Trophoblast cell (in vitro differentiated cells and primary cell): Measurements from ENCODE around the gene TRABD2B.

ENCODE experiments used
- DNase-seq, 2 donors: peaks; one replicate each; pipeline ENCODE4 v3.0.0-alpha.2; 2016
- H2AFZ ChIP-seq: 2 replicates; pipeline ENCODE4 v1.6.1; 2013; ENCODE audit warnings: low read length, moderate library complexity, mild to moderate bottlenecking; ENCODE audit not compliant: insufficient read depth, poor library complexity
- H2AK5ac ChIP-seq: 2 replicates; pipeline ENCODE4 v1.6.1; 2013; ENCODE audit warnings: mild to moderate bottlenecking, low read length
- H2BK120ac ChIP-seq: 2 replicates; pipeline ENCODE4 v1.6.1; 2013; ENCODE audit warnings: low read length, mild to moderate bottlenecking, moderate library complexity; ENCODE audit not compliant: insufficient read depth, poor library complexity
- H2BK12ac ChIP-seq: 2 replicates; pipeline ENCODE4 v1.6.1; 2013; ENCODE audit warnings: mild to moderate bottlenecking, low read length, moderate library complexity
- H2BK5ac ChIP-seq: 2 replicates; pipeline ENCODE4 v1.6.1; 2013; ENCODE audit warnings: low read length, low read depth, moderate library complexity, mild to moderate bottlenecking; ENCODE audit not compliant: poor library complexity
- H3K14ac ChIP-seq: 2 replicates; pipeline ENCODE4 v1.6.1; 2013; ENCODE audit warnings: mild to moderate bottlenecking, low read length
- H3K18ac ChIP-seq: 2 replicates; pipeline ENCODE4 v1.6.1; 2013; ENCODE audit warnings: mild to moderate bottlenecking, low read length
- H3K23ac ChIP-seq: 2 replicates; pipeline ENCODE4 v1.6.1; 2013; ENCODE audit warnings: low read length
- H3K27ac ChIP-seq: 2 replicates; pipeline ENCODE4 v1.5.1; 2013; ENCODE audit warnings: low read depth, mild to moderate bottlenecking, inconsistent platforms, low read length, moderate library complexity
- H3K27me3 ChIP-seq: 2 replicates; pipeline ENCODE4 v1.6.1; 2013; ENCODE audit warnings: inconsistent platforms, mild to moderate bottlenecking, low read length, moderate library complexity; ENCODE audit not compliant: insufficient read depth
- H3K36me3 ChIP-seq, 2 experiments: 1 replicate in 1 of 2; 2 replicates in 1 of 2; pipeline ENCODE4 v1.6.1; 2013; ENCODE audit warnings: low read length in 2 of 2, mild to moderate bottlenecking in 2 of 2, moderate library complexity in 1 of 2; ENCODE audit not compliant: insufficient read depth in 2 of 2, control insufficient read depth in 1 of 2
- H3K4ac ChIP-seq: 2 replicates; pipeline ENCODE4 v1.6.1; 2013; ENCODE audit warnings: low read depth, mild to moderate bottlenecking, low read length, moderate library complexity
- H3K4me1 ChIP-seq, 2 experiments: 1 replicate in 1 of 2; 2 replicates in 1 of 2; pipeline ENCODE4 v1.6.1; 2013; ENCODE audit warnings: low read length in 2 of 2, mild to moderate bottlenecking in 2 of 2, moderate library complexity in 1 of 2; ENCODE audit not compliant: insufficient read depth in 2 of 2, control insufficient read depth in 1 of 2
- H3K4me2 ChIP-seq: 2 replicates; pipeline ENCODE4 v1.6.1; 2013; ENCODE audit warnings: inconsistent platforms, mild to moderate bottlenecking, low read length, moderate library complexity
- H3K4me3 ChIP-seq: 2 replicates; pipeline ENCODE4 v1.5.1; 2013; ENCODE audit warnings: mild to moderate bottlenecking, low read depth, low read length, inconsistent platforms
- H3K79me1 ChIP-seq: one replicate; pipeline ENCODE4 v1.6.1; 2013; ENCODE audit warnings: low read length
- H3K79me2 ChIP-seq: 2 replicates; pipeline ENCODE4 v1.6.1; 2013; ENCODE audit warnings: low read length, mild to moderate bottlenecking; ENCODE audit not compliant: control insufficient read depth, insufficient read depth, poor library complexity
- H3K9ac ChIP-seq: 2 replicates; pipeline ENCODE4 v1.6.1; 2013; ENCODE audit warnings: mild to moderate bottlenecking, low read length
- H3K9me3 ChIP-seq: 2 replicates; pipeline ENCODE4 v1.6.1; 2013; ENCODE audit warnings: low read depth, mild to moderate bottlenecking, control low read depth, inconsistent platforms, low read length; ENCODE audit not compliant: insufficient read depth
- H4K12ac ChIP-seq: 2 replicates; pipeline ENCODE4 v1.6.1; 2013; ENCODE audit warnings: low read depth, mild to moderate bottlenecking, low read length, moderate library complexity
- H4K8ac ChIP-seq: 2 replicates; pipeline ENCODE4 v1.6.1; 2013; ENCODE audit warnings: low read depth, mild to moderate bottlenecking, low read length, moderate library complexity
- H4K91ac ChIP-seq: one replicate; pipeline ENCODE4 v1.6.1; 2013; ENCODE audit warnings: low read depth, mild to moderate bottlenecking, low read length, moderate library complexity
- WGBS: extraction: QIAGEN DNeasy Blood & Tissue Kit; methylation state at CpG from one replicate; pipeline ENCODE4 v1.1.7; 2013; ENCODE audit warnings: missing lambda C conversion rate; ENCODE audit not compliant: insufficient read length, insufficient coverage; ENCODE audit errors: extremely low coverage; 5-methylcytosine and 5-hydroxymethylcytosine counted together

The TRABD2B gene

GRCh38 chr1:47914218-47914938 is 82.8 kb downstream of the TRABD2B start:
- no peak overlapping the region for H3K9ac ChIP-seq
- no peak overlapping the region for H3K23ac ChIP-seq
- no peak overlapping the region for H2BK5ac ChIP-seq
- H4K8ac ChIP-seq, result no peak overlapping the region
- H3K14ac ChIP-seq, result no peak overlapping the region
- no peak overlapping the region for H3K27ac ChIP-seq
- H3K4me1 ChIP-seq, result no peaks in the 10 kb centered on the region
- H4K91ac ChIP-seq, result no peak overlapping the region
- H3K4me3 ChIP-seq, result no peak overlapping the region
- no peak overlapping the region for H3K18ac ChIP-seq
- H2BK120ac ChIP-seq, result no peak overlapping the region
- no peak overlapping the region for H2AK5ac ChIP-seq
- H3K36me3 ChIP-seq, result no peaks in the 10 kb centered on the region
- H3K27me3 ChIP-seq, result no peaks in the 10 kb centered on the region
- no CpG with 5 or more reads among the region's 13 CpGs for WGBS
- no peaks in the 10 kb centered on the region for H3K79me1 ChIP-seq
- no peaks in the 10 kb centered on the region for H3K9me3 ChIP-seq
- H2BK12ac ChIP-seq, result no peak overlapping the region
- H4K12ac ChIP-seq, result no peak overlapping the region
- H3K79me2 ChIP-seq, result no peaks in the 10 kb centered on the region
- H3K4me2 ChIP-seq, result no peak overlapping the region
- no peak for DNase-seq
- H3K4ac ChIP-seq, result no peak overlapping the region
- no peak overlapping the region for H2AFZ ChIP-seq

GRCh38 chr1:47913225-47913823 is 83.9 kb downstream of the TRABD2B start:
- H3K4me1 ChIP-seq, result no peaks in the 10 kb centered on the region
- no CpG with 5 or more reads among the region's 10 CpGs for WGBS
- no peak overlapping the region for H3K18ac ChIP-seq
- no peak overlapping the region for H3K9ac ChIP-seq
- no peaks in the 10 kb centered on the region for H3K36me3 ChIP-seq
- no peak overlapping the region for H4K91ac ChIP-seq
- no peak overlapping the region for H4K8ac ChIP-seq
- H3K27ac ChIP-seq, result no peak overlapping the region
- H3K4me3 ChIP-seq, result no peak overlapping the region
- H3K4me2 ChIP-seq, result no peak overlapping the region
- no peak overlapping the region for H2AK5ac ChIP-seq
- DNase-seq, result no peak
- H4K12ac ChIP-seq, result no peak overlapping the region
- H3K79me2 ChIP-seq, result no peaks in the 10 kb centered on the region
- H3K4ac ChIP-seq, result no peak overlapping the region
- H3K14ac ChIP-seq, result no peak overlapping the region
- H3K79me1 ChIP-seq, result no peaks in the 10 kb centered on the region
- no peak overlapping the region for H2BK5ac ChIP-seq
- no peak overlapping the region for H2BK120ac ChIP-seq
- H3K9me3 ChIP-seq, result no peaks in the 10 kb centered on the region
- H2AFZ ChIP-seq, result no peak overlapping the region
- no peak overlapping the region for H3K23ac ChIP-seq
- no peaks in the 10 kb centered on the region for H3K27me3 ChIP-seq
- no peak overlapping the region for H2BK12ac ChIP-seq

GRCh38 chr1:47912756-47913155 is 84.4 kb downstream of the TRABD2B start:
- H3K36me3 ChIP-seq, result no peaks in the 10 kb centered on the region
- no peaks in the 10 kb centered on the region for H3K9me3 ChIP-seq
- no peak overlapping the region for H2BK5ac ChIP-seq
- no peaks in the 10 kb centered on the region for H3K27me3 ChIP-seq
- H3K4me1 ChIP-seq, result no peaks in the 10 kb centered on the region
- no peak overlapping the region for H3K14ac ChIP-seq
- no peak for DNase-seq
- no peak overlapping the region for H4K12ac ChIP-seq
- no peak overlapping the region for H3K23ac ChIP-seq
- no peak overlapping the region for H2BK12ac ChIP-seq
- H2AK5ac ChIP-seq, result no peak overlapping the region
- no peak overlapping the region for H3K9ac ChIP-seq
- H3K27ac ChIP-seq, result no peak overlapping the region
- H3K4me2 ChIP-seq, result no peak overlapping the region
- H3K4me3 ChIP-seq, result no peak overlapping the region
- H2BK120ac ChIP-seq, result no peak overlapping the region
- no peaks in the 10 kb centered on the region for H3K79me2 ChIP-seq
- H3K79me1 ChIP-seq, result no peaks in the 10 kb centered on the region
- H4K8ac ChIP-seq, result no peak overlapping the region
- no peak overlapping the region for H3K18ac ChIP-seq
- H2AFZ ChIP-seq, result no peak overlapping the region
- no CpG with 5 or more reads among the region's 4 CpGs for WGBS
- H4K91ac ChIP-seq, result no peak overlapping the region
- no peak overlapping the region for H3K4ac ChIP-seq

- H3K14ac ChIP-seq, result no peak overlapping the region
- no peak overlapping the region for H4K8ac ChIP-seq
- no CpG with 5 or more reads among the region's 4 CpGs for WGBS
- H3K18ac ChIP-seq, result no peak overlapping the region
- H3K27ac ChIP-seq, result no peak overlapping the region
- H2AFZ ChIP-seq, result no peak overlapping the region
- no peaks in the 10 kb centered on the region for H3K4me1 ChIP-seq
- H2BK12ac ChIP-seq, result no peak overlapping the region
- no peaks in the 10 kb centered on the region for H3K79me1 ChIP-seq
- H3K36me3 ChIP-seq, result no peaks in the 10 kb centered on the region
- no peaks in the 10 kb centered on the region for H3K79me2 ChIP-seq
- no peak overlapping the region for H2BK5ac ChIP-seq
- H3K4me3 ChIP-seq, result no peak overlapping the region
- H3K9ac ChIP-seq, result no peak overlapping the region
- no peak overlapping the region for H2AK5ac ChIP-seq
- DNase-seq, result no peak
- H3K4ac ChIP-seq, result no peak overlapping the region
- no peak overlapping the region for H3K4me2 ChIP-seq
- H4K91ac ChIP-seq, result no peak overlapping the region
- no peaks in the 10 kb centered on the region for H3K9me3 ChIP-seq
- no peak overlapping the region for H3K23ac ChIP-seq
- no peak overlapping the region for H4K12ac ChIP-seq
- H2BK120ac ChIP-seq, result no peak overlapping the region
- H3K27me3 ChIP-seq, result no peaks in the 10 kb centered on the region
These were observed 85.3 kb downstream of the TRABD2B start for GRCh38 chr1:47911892-47912291.
